GM19193 (cell line): ENCODE data around the gene KIF6.

Experiments used
- POLR2A ChIP-seq: IDR thresholded peaks from 4 replicates; pipeline ENCODE4 v1.6.1; 2011; ENCODE audit not compliant: insufficient read depth, insufficient read length; ENCODE audit errors: extremely low read depth

Gene KIF6

GRCh38 chr6:39593646-39594045, 131.6 kb downstream of the KIF6 start:
- no peak for TF ChIP-seq POLR2A

- no peak for TF ChIP-seq POLR2A
Measured at GRCh38 chr6:39590871-39591393, 134.3 kb downstream of the KIF6 start.

DNA sequence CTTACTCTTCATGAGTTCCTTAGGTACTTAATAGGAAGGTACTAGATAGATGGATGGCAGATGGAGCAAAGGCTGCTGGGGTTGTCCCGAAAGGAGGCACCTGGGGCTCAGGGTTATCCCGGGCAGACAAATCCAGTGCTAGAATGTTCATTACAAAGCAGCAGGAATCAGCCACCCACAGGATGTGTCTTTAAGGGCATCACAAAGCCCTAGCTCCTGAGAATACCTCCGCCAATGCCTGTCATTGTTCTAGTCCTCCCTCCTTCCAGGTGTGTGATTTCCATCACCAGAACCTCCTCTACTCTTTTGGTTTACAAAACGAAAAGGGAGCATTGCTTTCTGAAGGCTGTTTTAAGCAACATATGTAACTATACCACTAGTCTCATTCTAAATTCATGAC, 138.1 kb downstream of the KIF6 start:
- no peak for TF ChIP-seq POLR2A

- no peak for TF ChIP-seq POLR2A
Measured at GRCh38 chr6:39585641-39586040, 139.6 kb downstream of the KIF6 start.

DNA sequence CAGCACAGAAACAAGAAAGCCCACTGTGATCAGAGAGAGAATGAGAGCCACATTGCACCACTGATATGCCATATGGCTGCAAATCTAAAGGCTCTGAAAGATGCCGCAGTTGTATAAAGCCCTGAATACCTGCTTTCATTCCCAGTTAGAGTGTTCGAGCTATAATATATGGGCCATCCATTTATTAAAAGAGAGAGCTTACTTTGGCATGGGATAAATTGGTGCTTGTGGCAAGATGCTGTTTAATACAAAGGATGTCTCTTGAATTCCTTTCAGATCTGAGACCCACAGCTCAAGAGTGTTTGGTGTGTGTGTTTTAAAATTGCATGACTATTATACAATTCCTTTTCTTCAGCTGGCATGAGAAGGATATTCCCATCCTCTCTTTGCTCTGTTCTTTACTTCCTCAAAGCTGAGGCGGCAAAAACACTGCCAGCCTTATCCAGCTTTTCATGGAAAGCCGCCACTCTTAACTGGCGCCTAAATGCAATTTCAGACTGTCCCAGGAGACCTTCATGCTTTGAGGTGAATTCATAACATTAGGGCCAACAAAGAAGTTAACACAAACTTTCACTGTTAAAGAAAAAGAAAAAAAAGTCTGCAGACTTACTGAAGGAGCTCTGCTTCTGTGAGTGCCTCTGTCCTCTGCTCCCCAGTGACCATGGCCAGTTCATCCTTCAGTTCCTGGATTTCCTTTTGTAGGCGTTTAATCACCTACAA, 147.6 kb downstream of the KIF6 start:
- no peak for TF ChIP-seq POLR2A

DNA sequence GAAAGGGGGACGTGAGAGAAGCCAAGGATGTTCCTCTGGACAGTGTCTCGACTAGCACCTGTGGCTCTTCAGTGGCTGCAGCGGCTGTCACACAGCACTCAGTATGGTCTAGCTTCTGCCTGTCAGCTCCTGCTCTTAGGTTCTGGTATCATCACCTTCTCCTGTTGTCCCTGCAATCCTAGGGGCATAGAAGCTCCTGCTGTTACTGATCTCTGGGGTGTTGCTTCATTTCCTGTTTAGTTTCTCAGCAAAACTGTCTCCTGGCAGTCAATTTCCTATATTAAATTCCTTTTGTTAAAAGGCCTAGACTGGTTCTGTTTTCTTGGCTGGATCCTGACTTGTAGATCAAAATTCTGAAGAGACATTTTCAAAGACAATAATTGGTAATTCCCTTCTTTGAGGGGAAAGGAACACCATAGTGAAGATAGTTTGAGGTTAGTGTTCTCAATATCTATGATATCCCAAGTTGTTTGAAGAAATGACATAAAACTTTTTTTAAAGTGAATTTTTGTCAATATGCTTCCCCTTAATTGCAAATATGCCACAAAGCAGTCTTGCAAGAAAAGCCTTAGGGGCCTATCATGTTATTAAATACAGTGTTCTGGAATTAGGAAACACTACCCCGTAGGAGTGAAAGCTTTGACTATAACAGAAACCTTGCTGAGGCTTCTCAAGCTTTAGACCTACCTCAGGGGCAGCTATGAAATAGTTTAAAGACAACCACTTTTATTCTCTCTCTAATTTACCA, 148.5 kb downstream of the KIF6 start:
- TF ChIP-seq POLR2A: no peak

DNA sequence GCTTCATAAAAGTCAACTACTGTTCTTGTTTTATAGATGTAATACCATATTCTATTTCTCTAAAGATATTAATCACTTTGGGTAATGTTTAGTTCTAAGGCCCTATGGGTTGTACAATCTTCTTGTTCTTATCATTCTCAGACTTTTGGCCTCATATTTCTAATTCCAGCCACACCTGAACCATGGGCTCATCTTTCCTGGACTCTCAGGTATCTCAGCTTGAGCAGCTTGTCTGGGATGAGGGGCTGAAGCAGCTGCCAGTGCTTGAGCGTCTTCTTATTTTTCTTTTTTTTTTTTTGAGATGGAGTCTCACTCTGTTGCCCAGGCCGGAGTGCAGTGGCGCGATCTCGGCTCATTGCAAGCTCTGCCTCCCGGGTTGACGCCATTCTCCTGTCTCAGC, 150.2 kb downstream of the KIF6 start:
- no peak for TF ChIP-seq POLR2A

DNA sequence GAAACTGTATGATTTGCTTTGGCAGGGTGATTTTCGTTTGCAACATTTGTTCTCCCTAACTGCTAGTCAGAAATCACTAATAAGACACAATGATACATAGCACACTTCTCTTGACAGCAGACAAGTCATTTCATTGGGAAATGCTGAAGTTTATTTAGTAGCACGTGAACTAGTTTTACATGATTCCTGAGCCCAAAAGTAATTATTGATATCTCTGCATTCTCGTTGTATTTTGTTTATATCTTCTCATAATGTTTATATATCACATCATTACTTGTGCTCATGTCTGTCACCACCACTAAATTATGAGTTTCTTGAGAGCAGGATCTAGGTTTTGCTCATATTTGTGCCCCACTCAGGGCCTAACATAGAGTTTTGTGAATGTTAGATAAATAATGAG, 151.7 kb downstream of the KIF6 start:
- no peak for TF ChIP-seq POLR2A

GRCh38 chr6:39572661-39573340, 152.4 kb downstream of the KIF6 start:
- TF ChIP-seq POLR2A: no peak

- TF ChIP-seq POLR2A: no peak
Measured at GRCh38 chr6:39568896-39569295, 156.3 kb downstream of the KIF6 start.

GRCh38 chr6:39567091-39567490, 158.1 kb downstream of the KIF6 start:
- TF ChIP-seq POLR2A: no peak

- TF ChIP-seq POLR2A: no peak
Measured at GRCh38 chr6:39566456-39566855, 158.8 kb downstream of the KIF6 start.

GRCh38 chr6:39565956-39566355, 159.3 kb downstream of the KIF6 start:
- TF ChIP-seq POLR2A: no peak

- TF ChIP-seq POLR2A: no peak
Measured at GRCh38 chr6:39563566-39564311, 161.5 kb downstream of the KIF6 start.
